ENCODE measurements around the gene TNFRSF25.

DNA sequence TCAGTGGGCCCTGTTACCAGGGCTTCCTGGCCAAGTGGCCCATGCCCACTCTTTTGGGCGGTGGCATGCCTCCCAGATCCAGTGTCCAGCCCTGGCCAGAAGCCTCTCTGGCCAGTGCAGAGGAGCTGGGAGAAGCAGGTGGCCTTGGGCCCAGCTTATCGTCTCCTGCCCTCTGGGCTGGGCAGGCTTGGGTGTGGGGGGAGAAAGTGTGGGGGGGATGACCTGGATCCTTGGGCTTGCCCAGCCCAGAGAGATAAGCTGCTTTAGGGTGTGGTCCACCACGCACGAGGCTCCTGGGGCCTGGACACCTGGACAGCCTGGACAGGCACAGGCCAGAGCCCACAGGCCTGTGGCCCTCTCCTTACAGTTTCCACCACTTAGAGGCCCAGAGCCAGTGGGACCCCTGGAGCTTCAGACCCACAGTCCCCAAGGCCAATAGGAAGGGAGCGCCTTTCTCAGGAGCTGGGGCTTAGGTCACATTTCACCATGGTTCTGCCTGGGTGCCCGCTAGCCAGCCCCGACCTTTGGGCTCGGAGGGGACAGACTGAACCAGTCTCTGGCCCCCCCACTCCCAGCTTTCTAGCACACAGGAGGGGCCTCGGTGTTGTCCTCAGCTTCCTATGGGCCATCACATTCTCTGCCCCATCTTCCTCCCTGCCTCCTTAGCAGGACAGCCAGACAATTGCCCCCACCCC, 39.5 kb downstream of the TNFRSF25 start:
- TF ChIP-seq, protein P1, sequence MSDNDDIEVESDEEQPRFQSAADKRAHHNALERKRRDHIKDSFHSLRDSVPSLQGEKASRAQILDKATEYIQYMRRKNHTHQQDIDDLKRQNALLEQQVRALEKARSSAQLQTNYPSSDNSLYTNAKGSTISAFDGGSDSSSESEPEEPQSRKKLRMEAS (IDR thresholded peaks at IDR 0.05; ENCODE audit: low read depth, low read length): no peak
- TF ChIP-seq JUND (IDR thresholded peaks at IDR 0.05; ENCODE audit: low read depth, low read length): no peak
